Spleen (tissue), 11 donors: ENCODE results near the gene SCNN1A. TPM values are rescaled to one million over a fixed set of nuclear protein-coding genes. Genes with fewer than 3 reads are reported as not detected.
A peak's percentile ranks its signal among the peaks of the same experiment; 100 is the strongest.

Experiments
- DNase-seq: peaks from one replicate; pipeline ENCODE4 v3.0.0-alpha.2; 2020
- H3K27ac ChIP-seq, 8 donors: fragments of 200-600 bp; sonication (generic) in 7 of 8; 1 replicate in 4 of 8; 2 replicates in 4 of 8; pipeline versions ENCODE4 v1.5.0 to v1.8.0; 2016 to 2021; ENCODE audit warnings: inconsistent platforms in 4 of 8, mild to moderate bottlenecking in 4 of 8, moderate library complexity in 1 of 8
- H3K27me3 ChIP-seq, 7 donors: fragments of 200-600 bp; sonication (generic) in 6 of 7; replicated peaks in 1 of 7; 1 replicate in 4 of 7; 2 replicates in 3 of 7; pipeline versions ENCODE4 v1.5.0 to v1.8.0; 2016 to 2021; ENCODE audit warnings: inconsistent platforms in 3 of 7, mild to moderate bottlenecking in 1 of 7
- H3K36me3 ChIP-seq, 6 donors: fragments of 200-600 bp; sonication (generic) in 5 of 6; 1 replicate in 4 of 6; 2 replicates in 2 of 6; pipeline versions ENCODE4 v1.5.0 to v1.8.0; 2016 to 2021; ENCODE audit warnings: inconsistent platforms in 2 of 6
- H3K4me1 ChIP-seq, 6 donors: fragments of 200-600 bp; sonication (generic) in 5 of 6; 1 replicate in 3 of 6; 2 replicates in 3 of 6; pipeline versions ENCODE4 v1.5.0 to v1.8.0; 2016 to 2021; ENCODE audit warnings: inconsistent platforms in 3 of 6
- H3K4me3 ChIP-seq, 8 donors: fragments of 200-600 bp; sonication (generic) in 7 of 8; 1 replicate in 4 of 8; 2 replicates in 4 of 8; pipeline versions ENCODE4 v1.5.0 to v1.8.0; 2016 to 2021; ENCODE audit warnings: inconsistent platforms in 4 of 8, mild to moderate bottlenecking in 4 of 8, moderate library complexity in 2 of 8
- H3K9me3 ChIP-seq, 8 donors: fragments of 200-600 bp; sonication (generic) in 7 of 8; 1 replicate in 4 of 8; 2 replicates in 4 of 8; pipeline versions ENCODE4 v1.5.0 to v1.8.0; 2016 to 2021; ENCODE audit warnings: inconsistent platforms in 4 of 8
- CTCF ChIP-seq, 11 experiments: fragments of 200-600 bp in 7 of 11; fragments of 450-650 bp in 4 of 11; sonication (generic) in 4 of 11; IDR thresholded peaks in 8 of 11; conservative IDR thresholded peaks in 3 of 11; 1 replicate in 7 of 11; 2 replicates in 4 of 11; pipeline versions ENCODE4 v1.4.0 to v1.8.0; 2016 to 2021; ENCODE audit warnings: antibody characterized with exemption in 11 of 11, inconsistent platforms in 4 of 11, mild to moderate bottlenecking in 1 of 11
- POLR2A ChIP-seq, 3 donors: fragments of 450-650 bp; IDR thresholded peaks; one replicate each; pipeline ENCODE4 v1.5.1; 2017; ENCODE audit warnings: antibody characterized with exemption in 3 of 3, mild to moderate bottlenecking in 1 of 3
- POLR2AphosphoS5 ChIP-seq, 3 donors: sonication (generic); formaldehyde crosslinking; IDR thresholded peaks; one replicate each; pipeline ENCODE4 v1.5.1; 2017; ENCODE audit warnings: antibody characterized with exemption in 3 of 3
- WGBS, 5 donors: extraction: QIAGEN DNeasy Blood & Tissue Kit in 3 of 5; methylation state at CpG; one replicate each; pipeline versions ENCODE4 v1.1.5 to v1.1.7; 2013 to 2018; 5-methylcytosine and 5-hydroxymethylcytosine counted together
- intact Hi-C: fragments of 100-400 bp; cut with DNase I; formaldehyde crosslinking; loops from one replicate; pipeline ENCODE4 v1.15.0; 2023; ENCODE audit warnings: low total_unique reads
- polyA plus RNA-seq, 3 donors: library from polyadenylated mRNA; stranded (reverse); fragments of 200-250 nt; gene quantifications; one replicate each; pipeline ENCODE4 v1.2.1, GENCODE V29; 2013
- total RNA-seq, 7 donors: library from RNA; depleted of rRNA in 3 of 7; stranded (reverse); fragments of >200 nt in 3 of 7; fragmentation: NEBNext Ultra II Directional in 4 of 7; extraction: Animal tissue kit (Norgen Biotek cat#: 25700) in 4 of 7; gene quantifications; one replicate each; pipeline versions ENCODE4 v1.1.0 to v1.2.1, GENCODE V29; 2016 to 2021
- donor health status: healthy with polysubstance abuse.
- donor health status: DM: no; HTN: no; CAD: no; lungs with moderate emphysema.
- donor health status: DM: no; HTN: no; CAD: no.
- donor health status: Bipolar disorder and iron deficiency.
- donor health status: healthy.
- donor health status: DM: no; HTN: no; CAD: no.
- donor health status: DM: yes; HTN: yes; CAD: no.

The SCNN1A gene
- total and polyA plus RNA-seq, 10 donors: 0.17 to 8.6 (median 1.4) TPM

DNA sequence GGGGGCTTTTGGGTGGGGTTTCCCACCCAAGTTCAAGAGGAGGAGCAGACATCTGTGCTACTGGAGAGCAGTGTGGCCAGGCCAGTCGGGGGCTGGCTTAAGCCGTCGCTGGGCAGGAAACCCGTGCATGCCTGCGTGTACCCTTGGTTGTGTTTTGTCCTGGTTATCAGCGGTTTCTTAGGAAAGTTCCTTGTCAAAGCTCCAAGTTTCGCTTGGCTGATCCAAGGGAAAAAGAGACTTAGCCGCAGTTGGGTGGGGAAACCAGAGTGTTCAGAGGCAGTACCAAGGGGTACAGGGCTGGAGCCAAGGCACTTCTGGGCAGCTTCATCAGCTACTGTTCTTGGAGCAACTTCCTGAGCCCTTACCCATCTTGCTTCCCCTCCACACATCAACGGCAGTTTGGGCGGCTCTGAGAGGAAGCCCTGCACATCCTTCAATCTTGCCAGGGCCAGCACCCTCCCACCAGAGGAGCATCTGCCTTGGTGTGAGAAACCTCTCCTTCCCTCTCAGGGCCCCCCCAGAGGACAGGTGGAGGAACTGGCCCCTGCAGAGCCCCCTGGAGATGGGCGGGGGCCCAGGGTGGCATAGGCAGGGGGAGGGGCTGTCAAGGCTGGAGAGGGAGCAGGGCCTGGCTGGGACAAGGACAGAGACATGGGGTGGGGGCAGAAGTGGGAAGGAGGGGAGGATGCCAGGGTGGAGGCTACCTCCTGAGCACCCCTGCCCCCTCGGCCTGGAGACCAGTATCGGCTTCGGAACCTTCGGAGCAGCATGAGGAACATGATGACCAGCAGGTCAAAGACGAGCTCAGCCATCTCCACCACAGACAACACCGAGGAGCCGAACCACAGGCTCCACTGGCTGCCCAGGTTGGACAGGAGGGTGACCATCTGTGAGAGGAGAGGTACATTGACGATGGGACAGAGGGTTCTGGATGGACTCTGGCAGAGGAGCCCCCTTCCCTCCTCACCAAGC, 27.7 kb downstream of the SCNN1A start:
- intact Hi-C loops: no loop called here
- H3K36me3 ChIP-seq: no peaks in the 10 kb centered on the region
- H3K27me3 ChIP-seq: peaks cover 0 to 49% (median 0%) of the 10 kb centered on the region in 7 donors
- H3K4me3 ChIP-seq: peak overlapping the region in 1 of 8 donors; percentile 32
- WGBS, 5 donors: 32 to 43% (median 38%) methylated on average over 16 to 19 of the region's 19 CpGs
- peaks cover 25 to 81% (median 64%) of the 10 kb centered on the region in 6 donors for H3K4me1 ChIP-seq
- DNase-seq: peak; percentile 86
- peak overlapping the region; percentile 54 to 99 (median 77) for H3K27ac ChIP-seq
- no peaks in the 10 kb centered on the region for H3K9me3 ChIP-seq
- no peak for TF ChIP-seq CTCF (IDR thresholded peaks at IDR 0.05 in 8 of 11, conservative IDR thresholded peaks at IDR 0.05 in 3 of 11)
- peak; percentile 19 to 81 (median 61) for TF ChIP-seq POLR2AphosphoS5 (IDR thresholded peaks at IDR 0.05)

DNA sequence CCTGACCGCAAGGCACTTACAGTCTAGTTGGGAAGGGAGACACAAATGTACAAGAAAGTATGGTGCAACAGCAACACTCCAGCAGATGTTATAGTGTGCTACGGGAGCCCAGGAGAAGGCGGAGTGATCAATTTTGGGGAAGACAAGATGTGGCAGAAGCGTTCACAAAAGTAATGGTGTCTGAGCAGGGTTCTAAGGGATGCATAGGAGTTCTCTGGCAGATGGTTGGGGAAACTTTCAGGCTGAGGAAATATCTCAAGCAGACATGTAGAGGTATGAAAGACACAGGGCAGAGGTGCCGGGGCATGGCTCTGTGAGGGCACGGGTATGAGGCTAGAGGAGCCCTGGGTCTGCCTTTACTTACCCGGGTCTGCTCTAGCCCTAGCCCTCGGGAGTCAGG, 28.4 kb downstream of the SCNN1A start:
- intact Hi-C loops: no loop called here
- Histone ChIP-seq H3K4me3 (peak overlapping the region in 1 of 8 donors; percentile 32), H3K27me3 (peaks cover 0 to 56% (median 0%) of the 10 kb centered on the region in 7 donors), H3K4me1 (peaks cover 22 to 81% (median 64%) of the 10 kb centered on the region in 6 donors), H3K9me3 (no peaks in the 10 kb centered on the region), H3K27ac (peak overlapping the region; percentile 54 to 99 (median 77)), H3K36me3 (no peaks in the 10 kb centered on the region)
- TF ChIP-seq POLR2A (IDR thresholded peaks at IDR 0.05) (no peak), CTCF (IDR thresholded peaks at IDR 0.05 in 8 of 11, conservative IDR thresholded peaks at IDR 0.05 in 3 of 11) (no peak), POLR2AphosphoS5 (IDR thresholded peaks at IDR 0.05) (no peak)
- 69 to 84% (median 81%) methylated on average over 8 of the region's 8 CpGs for WGBS, 5 donors
- no peak for DNase-seq

DNA sequence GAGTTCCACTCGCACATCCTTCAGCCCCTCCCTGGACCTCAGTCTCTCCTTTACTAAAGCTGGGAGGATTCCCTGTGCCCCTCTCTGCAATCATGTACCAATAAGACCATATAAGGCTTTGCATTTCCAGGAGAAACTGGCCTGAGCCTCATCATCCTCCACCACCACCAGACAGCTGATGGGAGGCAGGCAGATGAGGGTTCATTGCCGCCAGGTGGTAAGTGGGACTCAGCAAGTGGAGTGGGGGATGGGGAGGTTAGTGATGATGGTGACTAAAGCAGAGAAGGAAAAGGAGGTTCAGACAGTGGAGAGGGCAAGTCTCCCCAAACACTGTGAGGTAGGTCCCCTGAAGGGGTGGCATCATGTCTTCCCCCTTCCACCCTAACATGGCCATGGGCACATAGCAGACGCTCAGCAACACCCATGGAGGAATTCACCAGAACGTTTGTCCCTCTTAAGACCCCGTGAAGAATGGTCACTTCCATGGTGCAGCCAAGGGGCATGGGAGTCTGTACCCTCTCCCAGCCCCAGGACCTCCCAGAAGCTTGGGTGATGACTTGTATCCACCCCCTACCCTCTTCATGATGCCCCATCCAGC, 29.0 kb downstream of the SCNN1A start:
- DNase-seq: no peak

More for the DNA sequence above, 29.0 kb downstream of the SCNN1A start:
- peak overlapping the region in 7 of 8 donors; percentile 74 to 99 (median 84) for H3K27ac ChIP-seq
- intact Hi-C loops: no loop called here
- H3K36me3 ChIP-seq: no peaks in the 10 kb centered on the region
- TF ChIP-seq POLR2A (IDR thresholded peaks at IDR 0.05) (no peak), CTCF (IDR thresholded peaks at IDR 0.05 in 8 of 11, conservative IDR thresholded peaks at IDR 0.05 in 3 of 11) (no peak)
- WGBS, 5 donors: 69 to 84% (median 80%) methylated on average over 5 of the region's 5 CpGs
- peak overlapping the region in 1 of 8 donors; percentile 48 for H3K4me3 ChIP-seq
- H3K9me3 ChIP-seq: no peaks in the 10 kb centered on the region
- H3K27me3 ChIP-seq: peaks cover 0 to 62% (median 0%) of the 10 kb centered on the region in 7 donors
- peaks cover 22 to 80% (median 59%) of the 10 kb centered on the region in 6 donors for H3K4me1 ChIP-seq
